ENCODE measurements around the gene GAGE12G. TPM values are rescaled to one million over a fixed set of nuclear protein-coding genes. Genes with fewer than 3 reads are reported as not detected.
"Not testable (repeated sequence)": the region's sequence is repeated elsewhere in the genome, so short reads cannot be mapped to it uniquely, and the experiment has no call there.

GAGE12G gene
- total RNA-seq: not detected

- H3K27me3 Mint-ChIP-seq, DNase-seq, H3K9me3 Mint-ChIP-seq, H3K27ac Mint-ChIP-seq, H3K4me1 Mint-ChIP-seq, H3K36me3 Mint-ChIP-seq, H3K4me3 Mint-ChIP-seq: not testable (repeated sequence)
Observed at GRCh38 chrX:49570100-49570499, at the start of gene GAGE12G. Gene GAGE12G, plus strand, starts transcription at chrX:49570400. Its CDS starts 1,155 bp downstream, at chrX:49571555.

GRCh38 chrX:49531877-49532276, 38.3 kb upstream of the GAGE12G start, which contains the start of gene GAGE12C:
Gene GAGE12C, plus strand, starts transcription at chrX:49532177. Its CDS starts 1,155 bp downstream, at chrX:49533332.
- not testable (repeated sequence) for H3K4me3 Mint-ChIP-seq, H3K9me3 Mint-ChIP-seq, H3K27me3 Mint-ChIP-seq, H3K36me3 Mint-ChIP-seq, DNase-seq, H3K4me1 Mint-ChIP-seq, H3K27ac Mint-ChIP-seq

GRCh38 chrX:49541433-49541832, 28.8 kb upstream of the GAGE12G start, which contains the start of gene GAGE12D:
Gene GAGE12D, plus strand, starts transcription at chrX:49541733. Its CDS starts 1,155 bp downstream, at chrX:49542888.
- DNase-seq, H3K4me3 Mint-ChIP-seq, H3K36me3 Mint-ChIP-seq, H3K27ac Mint-ChIP-seq, H3K4me1 Mint-ChIP-seq, H3K9me3 Mint-ChIP-seq, H3K27me3 Mint-ChIP-seq: not testable (repeated sequence)

GRCh38 chrX:49550989-49551388, 19.2 kb upstream of the GAGE12G start, which contains the start of gene GAGE12E:
Gene GAGE12E, plus strand, starts transcription at chrX:49551289. Its CDS starts 1,155 bp downstream, at chrX:49552444.
- H3K36me3 Mint-ChIP-seq, H3K4me1 Mint-ChIP-seq, DNase-seq, H3K4me3 Mint-ChIP-seq, H3K27ac Mint-ChIP-seq, H3K27me3 Mint-ChIP-seq, H3K9me3 Mint-ChIP-seq: not testable (repeated sequence)

GRCh38 chrX:49560542-49560941, 9.7 kb upstream of the GAGE12G start, which contains the start of gene GAGE12F:
Gene GAGE12F, plus strand, starts transcription at chrX:49560842. Its CDS starts 1,155 bp downstream, at chrX:49561997.
- H3K4me3 Mint-ChIP-seq, H3K9me3 Mint-ChIP-seq, H3K27me3 Mint-ChIP-seq, H3K4me1 Mint-ChIP-seq, H3K36me3 Mint-ChIP-seq, H3K27ac Mint-ChIP-seq, DNase-seq: not testable (repeated sequence)

- H3K4me3 Mint-ChIP-seq, H3K27ac Mint-ChIP-seq, H3K36me3 Mint-ChIP-seq, H3K9me3 Mint-ChIP-seq, H3K27me3 Mint-ChIP-seq, H3K4me1 Mint-ChIP-seq, DNase-seq: not testable (repeated sequence)
Observed at GRCh38 chrX:49568728-49569127, 1.5 kb upstream of the GAGE12G start.

- not testable (repeated sequence) for H3K9me3 Mint-ChIP-seq, H3K27ac Mint-ChIP-seq, DNase-seq, H3K27me3 Mint-ChIP-seq, H3K4me1 Mint-ChIP-seq, H3K4me3 Mint-ChIP-seq, H3K36me3 Mint-ChIP-seq
Observed at GRCh38 chrX:49569152-49569551, 1.0 kb upstream of the GAGE12G start.

- not testable (repeated sequence) for H3K36me3 Mint-ChIP-seq, H3K27ac Mint-ChIP-seq, DNase-seq, H3K4me1 Mint-ChIP-seq, H3K9me3 Mint-ChIP-seq, H3K4me3 Mint-ChIP-seq, H3K27me3 Mint-ChIP-seq
Observed at GRCh38 chrX:49579649-49580048, 9.4 kb downstream of the GAGE12G start, which contains the start of gene GAGE12H. Gene GAGE12H, plus strand, starts transcription at chrX:49579949. Its CDS starts 1,155 bp downstream, at chrX:49581104.

GRCh38 chrX:49589196-49589595, 19.0 kb downstream of the GAGE12G start, which contains the start of gene GAGE2A:
Gene GAGE2A, plus strand, starts transcription at chrX:49589496. Its CDS starts 1,155 bp downstream, at chrX:49590651.
- H3K36me3 Mint-ChIP-seq, H3K27me3 Mint-ChIP-seq, H3K27ac Mint-ChIP-seq, H3K4me3 Mint-ChIP-seq, H3K4me1 Mint-ChIP-seq, DNase-seq, H3K9me3 Mint-ChIP-seq: not testable (repeated sequence)

GRCh38 chrX:49589769-49590478, 19.7 kb downstream of the GAGE12G start:
- DNase-seq: not testable (repeated sequence)

GRCh38 chrX:49590488-49590887, 20.3 kb downstream of the GAGE12G start:
- not testable (repeated sequence) for H3K9me3 Mint-ChIP-seq, H3K27ac Mint-ChIP-seq, H3K4me1 Mint-ChIP-seq, H3K4me3 Mint-ChIP-seq, DNase-seq, H3K36me3 Mint-ChIP-seq, H3K27me3 Mint-ChIP-seq

More at GRCh38 chrX:49589769-49590478, 19.7 kb downstream of the GAGE12G start:
- H3K4me3 Mint-ChIP-seq, H3K9me3 Mint-ChIP-seq, H3K27ac Mint-ChIP-seq, H3K4me1 Mint-ChIP-seq, H3K36me3 Mint-ChIP-seq, H3K27me3 Mint-ChIP-seq: not testable (repeated sequence)

GRCh38 chrX:49598720-49599119, 28.5 kb downstream of the GAGE12G start, which contains the start of gene GAGE1:
Gene GAGE1, plus strand, starts transcription at chrX:49599020. Its CDS starts 1,155 bp downstream, at chrX:49600175.
- not testable (repeated sequence) for DNase-seq, H3K4me3 Mint-ChIP-seq

GRCh38 chrX:49610718-49611310, 40.6 kb downstream of the GAGE12G start:
- Mint-ChIP-seq H3K9me3 (no peaks in the 10 kb centered on the region), H3K27me3 (no peaks in the 10 kb centered on the region), H3K4me1 (no peaks in the 10 kb centered on the region), H3K27ac (no peak overlapping the region), H3K4me3 (no peak overlapping the region), H3K36me3 (no peaks in the 10 kb centered on the region)
- DNase-seq: no peak

More at GRCh38 chrX:49598720-49599119, 28.5 kb downstream of the GAGE12G start, which contains the start of gene GAGE1:
- H3K4me1 Mint-ChIP-seq, H3K27ac Mint-ChIP-seq, H3K27me3 Mint-ChIP-seq, H3K9me3 Mint-ChIP-seq, H3K36me3 Mint-ChIP-seq: not testable (repeated sequence)

GRCh38 chrX:49618574-49618973, 48.4 kb downstream of the GAGE12G start:
- DNase-seq: no peak
- Mint-ChIP-seq H3K4me1 (no peaks in the 10 kb centered on the region), H3K36me3 (no peaks in the 10 kb centered on the region), H3K27me3 (no peaks in the 10 kb centered on the region), H3K4me3 (no peak overlapping the region), H3K9me3 (no peaks in the 10 kb centered on the region), H3K27ac (no peak overlapping the region)
